Body of pancreas (tissue), 4 donors: ENCODE data around the gene PRM1.

Experiments
- POLR2A ChIP-seq, 3 donors: fragments of 450-650 bp; IDR thresholded peaks; one replicate each; pipeline ENCODE4 v1.6.1; 2016; ENCODE audit warnings: antibody characterized with exemption in 3 of 3, mild to moderate bottlenecking in 2 of 3
- TF ChIP-seq, protein P1 (sequence below), 7 experiments: fragments of 450-650 bp in 4 of 7; fragments of 200-600 bp in 3 of 7; sonication (generic) in 3 of 7; IDR thresholded peaks; one replicate each; pipeline ENCODE4 v1.5.1; 2016 to 2019; ENCODE audit warnings: antibody characterized with exemption in 7 of 7

DNA sequence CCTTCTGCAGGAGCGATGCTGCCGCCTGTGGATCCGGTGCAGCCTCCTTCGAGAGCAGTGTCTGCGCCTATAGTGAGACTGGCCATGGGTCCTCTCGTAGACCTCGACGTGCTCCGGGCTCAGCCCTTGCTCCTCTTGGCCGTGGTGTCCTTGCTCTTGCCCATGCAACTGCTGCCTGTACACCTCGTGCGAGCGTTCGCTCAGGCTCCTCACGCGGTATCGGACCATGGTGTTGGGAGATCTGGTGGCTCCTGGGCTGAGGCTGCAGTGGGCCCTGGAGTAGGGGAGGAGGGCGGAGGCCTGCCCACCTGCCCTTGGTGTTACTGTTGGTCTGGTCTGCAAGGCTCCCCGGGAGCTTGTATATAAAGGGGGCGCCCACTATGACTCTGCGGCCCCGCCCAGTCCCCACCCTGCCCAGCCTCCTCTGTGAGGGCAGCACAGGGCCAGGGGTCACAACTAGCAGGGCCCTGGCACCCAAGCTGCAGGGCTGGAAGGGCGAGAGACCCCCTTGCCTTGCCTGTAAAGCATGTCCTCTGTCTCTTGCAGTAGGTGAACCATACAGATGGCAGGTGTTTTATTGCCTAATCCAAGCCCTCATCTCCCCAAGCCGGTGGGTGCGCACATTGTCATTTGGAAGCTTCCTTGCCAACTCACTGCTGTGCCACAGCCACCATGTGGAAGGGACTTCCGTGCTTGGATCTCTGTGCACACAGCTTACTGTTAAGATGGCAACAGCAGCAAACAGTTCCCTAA lies 4.8 kb downstream of the PRM1 start, which contains the start of gene PRM2:
- TF ChIP-seq, protein P1, sequence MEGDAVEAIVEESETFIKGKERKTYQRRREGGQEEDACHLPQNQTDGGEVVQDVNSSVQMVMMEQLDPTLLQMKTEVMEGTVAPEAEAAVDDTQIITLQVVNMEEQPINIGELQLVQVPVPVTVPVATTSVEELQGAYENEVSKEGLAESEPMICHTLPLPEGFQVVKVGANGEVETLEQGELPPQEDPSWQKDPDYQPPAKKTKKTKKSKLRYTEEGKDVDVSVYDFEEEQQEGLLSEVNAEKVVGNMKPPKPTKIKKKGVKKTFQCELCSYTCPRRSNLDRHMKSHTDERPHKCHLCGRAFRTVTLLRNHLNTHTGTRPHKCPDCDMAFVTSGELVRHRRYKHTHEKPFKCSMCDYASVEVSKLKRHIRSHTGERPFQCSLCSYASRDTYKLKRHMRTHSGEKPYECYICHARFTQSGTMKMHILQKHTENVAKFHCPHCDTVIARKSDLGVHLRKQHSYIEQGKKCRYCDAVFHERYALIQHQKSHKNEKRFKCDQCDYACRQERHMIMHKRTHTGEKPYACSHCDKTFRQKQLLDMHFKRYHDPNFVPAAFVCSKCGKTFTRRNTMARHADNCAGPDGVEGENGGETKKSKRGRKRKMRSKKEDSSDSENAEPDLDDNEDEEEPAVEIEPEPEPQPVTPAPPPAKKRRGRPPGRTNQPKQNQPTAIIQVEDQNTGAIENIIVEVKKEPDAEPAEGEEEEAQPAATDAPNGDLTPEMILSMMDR (IDR thresholded peaks at IDR 0.05) = no peak
- no peak for TF ChIP-seq POLR2A (IDR thresholded peaks at IDR 0.05)
